Mesendoderm (in vitro differentiated cells): ENCODE results near the gene GOLGA7B.

ENCODE experiments used
- DNase-seq: peaks from one replicate; pipeline ENCODE4 v3.0.0; 2013
- H2AK5ac ChIP-seq: 2 replicates; pipeline ENCODE4 v1.6.1; 2013; ENCODE audit warnings: low read length, inconsistent platforms
- H2BK120ac ChIP-seq: 2 replicates; pipeline ENCODE4 v1.6.1; 2013; ENCODE audit warnings: low read depth, mild to moderate bottlenecking, low read length, moderate library complexity, mixed read lengths
- H2BK15ac ChIP-seq: replicated peaks from 2 replicates; pipeline ENCODE4 v1.6.1; 2013; ENCODE audit warnings: low read depth, mild to moderate bottlenecking, moderate library complexity
- H2BK5ac ChIP-seq: 2 replicates; pipeline ENCODE4 v1.6.1; 2013; ENCODE audit warnings: low read length, inconsistent platforms
- H3K18ac ChIP-seq: 2 replicates; pipeline ENCODE4 v1.6.1; 2013; ENCODE audit warnings: mild to moderate bottlenecking, low read length, mixed read lengths
- H3K23ac ChIP-seq: one replicate; pipeline ENCODE4 v1.6.1; 2013; ENCODE audit warnings: low read length
- H3K27ac ChIP-seq: 2 replicates; pipeline ENCODE4 v1.5.1; 2013; ENCODE audit warnings: low read depth, mild to moderate bottlenecking, inconsistent platforms, low read length, moderate library complexity
- H3K27me3 ChIP-seq: 2 replicates; pipeline ENCODE4 v1.6.1; 2013; ENCODE audit warnings: low read length, control low read depth, mild to moderate bottlenecking, inconsistent platforms; ENCODE audit not compliant: insufficient read depth, poor library complexity
- H3K36me3 ChIP-seq: 2 replicates; pipeline ENCODE4 v1.6.1; 2013; ENCODE audit warnings: low read length, inconsistent platforms; ENCODE audit not compliant: control insufficient read depth, insufficient read depth
- H3K4ac ChIP-seq: one replicate; pipeline ENCODE4 v1.6.1; 2013; ENCODE audit warnings: low read depth, mild to moderate bottlenecking, low read length, moderate library complexity
- H3K4me1 ChIP-seq: 2 replicates; pipeline ENCODE4 v1.6.1; 2013; ENCODE audit warnings: low read depth, low read length, inconsistent platforms; ENCODE audit not compliant: control insufficient read depth
- H3K4me2 ChIP-seq: 2 replicates; pipeline ENCODE4 v1.6.1; 2013; ENCODE audit warnings: low read length
- H3K4me3 ChIP-seq: 2 replicates; pipeline ENCODE4 v1.5.1; 2013; ENCODE audit warnings: mild to moderate bottlenecking, low read length
- H3K56ac ChIP-seq: one replicate; pipeline ENCODE4 v1.6.1; 2013; ENCODE audit warnings: low read length
- H3K79me1 ChIP-seq: 2 replicates; pipeline ENCODE4 v1.6.1; 2013; ENCODE audit warnings: low read length, inconsistent platforms
- H3K79me2 ChIP-seq: 2 replicates; pipeline ENCODE4 v1.6.1; 2013; ENCODE audit warnings: mild to moderate bottlenecking, low read length; ENCODE audit not compliant: control insufficient read depth, insufficient read depth
- H3K9ac ChIP-seq: 2 replicates; pipeline ENCODE4 v1.6.1; 2013; ENCODE audit warnings: low read length, inconsistent platforms
- H4K5ac ChIP-seq: one replicate; pipeline ENCODE4 v1.6.1; 2013; ENCODE audit warnings: low read length
- H4K8ac ChIP-seq: one replicate; pipeline ENCODE4 v1.6.1; 2013; ENCODE audit warnings: low read depth, mild to moderate bottlenecking, control low read depth, low read length, moderate library complexity
- WGBS: extraction: QIAGEN DNeasy Blood & Tissue Kit; methylation state at CpG from one replicate; pipeline ENCODE4 v1.1.7; 2013; ENCODE audit warnings: low lambda C conversion rate, missing lambda C conversion rate; ENCODE audit not compliant: insufficient coverage; ENCODE audit errors: extremely low coverage; 5-methylcytosine and 5-hydroxymethylcytosine counted together

GOLGA7B gene

GRCh38 chr10:97825020-97825760 lies 24.5 kb upstream of the GOLGA7B start:
- no peak overlapping the region for H2BK120ac ChIP-seq

GRCh38 chr10:97826892-97827291 lies 22.8 kb upstream of the GOLGA7B start:
- WGBS, result no CpG with 5 or more reads among the region's 1 CpG
- Histone ChIP-seq H3K27me3 (no peaks in the 10 kb centered on the region), H3K18ac (no peak overlapping the region), H3K79me1 (no peaks in the 10 kb centered on the region), H3K36me3 (no peaks in the 10 kb centered on the region), H4K8ac (no peak overlapping the region), H3K4me3 (no peak overlapping the region), H3K4ac (no peak overlapping the region), H3K56ac (no peak overlapping the region), H2BK15ac (no peak overlapping the region), H3K23ac (no peak overlapping the region), H2AK5ac (no peak overlapping the region), H2BK120ac (no peak overlapping the region), H4K5ac (no peak overlapping the region), H3K4me2 (no peak overlapping the region), H3K27ac (no peak overlapping the region), H3K9ac (no peak overlapping the region), H3K79me2 (no peaks in the 10 kb centered on the region), H3K4me1 (no peaks in the 10 kb centered on the region), H2BK5ac (no peak overlapping the region)
- no peak for DNase-seq

More at GRCh38 chr10:97825020-97825760, 24.5 kb upstream of the GOLGA7B start:
- H3K4me3 ChIP-seq, result no peak overlapping the region
- no peak overlapping the region for H2BK5ac ChIP-seq
- no peak overlapping the region for H3K4ac ChIP-seq
- no peak overlapping the region for H3K4me2 ChIP-seq
- no peak overlapping the region for H3K56ac ChIP-seq
- no peaks in the 10 kb centered on the region for H3K79me2 ChIP-seq
- H3K36me3 ChIP-seq, result no peaks in the 10 kb centered on the region
- no CpG with 5 or more reads among the region's 12 CpGs for whole genome bisulfite sequencing
- H3K79me1 ChIP-seq, result no peaks in the 10 kb centered on the region
- no peak overlapping the region for H3K9ac ChIP-seq
- H3K27ac ChIP-seq, result no peak overlapping the region
- H4K8ac ChIP-seq, result no peak overlapping the region
- H4K5ac ChIP-seq, result no peak overlapping the region
- no peak overlapping the region for H3K23ac ChIP-seq
- no peak for DNase-seq
- H3K27me3 ChIP-seq, result no peaks in the 10 kb centered on the region
- no peaks in the 10 kb centered on the region for H3K4me1 ChIP-seq
- no peak overlapping the region for H2BK15ac ChIP-seq
- no peak overlapping the region for H2AK5ac ChIP-seq
- no peak overlapping the region for H3K18ac ChIP-seq

- no CpG with 5 or more reads among the region's 10 CpGs for WGBS
- no peak for DNase-seq
- no peak overlapping the region for H2BK15ac ChIP-seq
These were observed 21.8 kb upstream of the GOLGA7B start for GRCh38 chr10:97827702-97828291.

GRCh38 chr10:97828721-97829120 lies 20.9 kb upstream of the GOLGA7B start:
- H3K23ac ChIP-seq, result no peak overlapping the region
- no peak overlapping the region for H2AK5ac ChIP-seq
- no peak overlapping the region for H3K4me2 ChIP-seq
- H3K36me3 ChIP-seq, result no peaks in the 10 kb centered on the region
- no CpG with 5 or more reads among the region's 2 CpGs for WGBS
- no peaks in the 10 kb centered on the region for H3K79me2 ChIP-seq
- no peak overlapping the region for H3K27ac ChIP-seq
- no peak for DNase-seq
- H2BK15ac ChIP-seq, result no peak overlapping the region
- H3K9ac ChIP-seq, result no peak overlapping the region
- no peaks in the 10 kb centered on the region for H3K27me3 ChIP-seq
- no peak overlapping the region for H3K4me3 ChIP-seq
- H2BK5ac ChIP-seq, result no peak overlapping the region
- H3K18ac ChIP-seq, result no peak overlapping the region
- no peak overlapping the region for H3K56ac ChIP-seq
- no peak overlapping the region for H3K4ac ChIP-seq
- H4K8ac ChIP-seq, result no peak overlapping the region
- H3K79me1 ChIP-seq, result no peaks in the 10 kb centered on the region
- no peak overlapping the region for H2BK120ac ChIP-seq
- no peaks in the 10 kb centered on the region for H3K4me1 ChIP-seq
- H4K5ac ChIP-seq, result no peak overlapping the region

More at GRCh38 chr10:97827702-97828291, 21.8 kb upstream of the GOLGA7B start:
- no peak overlapping the region for H3K18ac ChIP-seq
- no peaks in the 10 kb centered on the region for H3K4me1 ChIP-seq
- H3K4me2 ChIP-seq, result no peak overlapping the region
- no peak overlapping the region for H2AK5ac ChIP-seq
- H3K36me3 ChIP-seq, result no peaks in the 10 kb centered on the region
- H3K27ac ChIP-seq, result no peak overlapping the region
- H3K79me2 ChIP-seq, result no peaks in the 10 kb centered on the region
- H3K23ac ChIP-seq, result no peak overlapping the region
- H3K4me3 ChIP-seq, result no peak overlapping the region
- H3K9ac ChIP-seq, result no peak overlapping the region
- H3K79me1 ChIP-seq, result no peaks in the 10 kb centered on the region
- H3K56ac ChIP-seq, result no peak overlapping the region
- H2BK5ac ChIP-seq, result no peak overlapping the region
- H3K4ac ChIP-seq, result no peak overlapping the region
- no peak overlapping the region for H4K8ac ChIP-seq
- H2BK120ac ChIP-seq, result no peak overlapping the region
- no peaks in the 10 kb centered on the region for H3K27me3 ChIP-seq
- no peak overlapping the region for H4K5ac ChIP-seq

GRCh38 chr10:97830064-97830463 lies 19.6 kb upstream of the GOLGA7B start:
- Histone ChIP-seq H3K4me1 (no peaks in the 10 kb centered on the region), H3K56ac (no peak overlapping the region)
- WGBS, result no CpG with 5 or more reads among the region's 3 CpGs

More at GRCh38 chr10:97830064-97830463, 19.6 kb upstream of the GOLGA7B start:
- Histone ChIP-seq H3K79me2 (no peaks in the 10 kb centered on the region), H3K36me3 (no peaks in the 10 kb centered on the region), H4K5ac (no peak overlapping the region), H2BK120ac (no peak overlapping the region), H2BK15ac (no peak overlapping the region), H3K27me3 (no peaks in the 10 kb centered on the region), H3K27ac (no peak overlapping the region), H2AK5ac (no peak overlapping the region), H3K4ac (no peak overlapping the region), H3K9ac (no peak overlapping the region), H3K79me1 (no peaks in the 10 kb centered on the region), H3K4me2 (no peak overlapping the region), H3K18ac (no peak overlapping the region), H4K8ac (no peak overlapping the region), H3K23ac (no peak overlapping the region), H3K4me3 (no peak overlapping the region), H2BK5ac (no peak overlapping the region)
- no peak for DNase-seq
